ENCODE results near the gene HOXD3. TPM values are rescaled to one million over a fixed set of nuclear protein-coding genes. Genes with fewer than 3 reads are reported as not detected.
A peak's percentile ranks its signal among the peaks of the same experiment; 100 is the strongest.

The HOXD3 gene
- total and polyA plus RNA-seq, 2 of the 8 experiments (the other 6 are each of a cell fraction or from before 2014, with no cell fraction given), result not detected

GRCh38 chr2:176164611-176165369 lies 7.7 kb downstream of the HOXD3 start:
- no peak overlapping the region for H4K5ac ChIP-seq (ENCODE audit: insufficient read length, low read depth, low read length)
- no peak overlapping the region for H3K23ac ChIP-seq (ENCODE audit: insufficient read length)
- H3K4me1 ChIP-seq (replicated peaks in 1 of 4; ENCODE audit: control insufficient read depth in 3 of 4, insufficient read depth in 4 of 4, low read length in 3 of 4), result peaks cover 0 to 10% (median 4%) of the 10 kb centered on the region in 4 experiments; a peak in 5 of 7 replicates
- 0 out of 2 replicates have a peak, but pooled peaks cover 2% of the 10 kb centered on the region for H3K23me2 ChIP-seq (ENCODE audit: low read depth, low read length)
- H2BK20ac ChIP-seq (ENCODE audit: low read length), result no peak overlapping the region
- ChIA-PET CTCF (ENCODE audit: partially characterized antibody) (interaction anchor here (0.6 to 3.6 kb wide), 6 partner anchors 10 to 282 kb away, joined by 3 to 25 read pairs (median 3); no protein-coding TSS in a partner anchor), POLR2A (ENCODE audit: partially characterized antibody) (interaction anchor here (1.5 kb wide), 1 partner anchor 50 kb away, joined by 4 read pairs; no protein-coding TSS in a partner anchor)
- TF ChIP-seq RNF2 (IDR thresholded peaks at IDR 0.05; ENCODE audit: borderline replicate concordance, low read depth, low read length, missing control alignments, poor library complexity, severe bottlenecking) (peak; percentile 99), EZH2 (IDR thresholded peaks at IDR 0.05; ENCODE audit: low read depth, low read length, severe bottlenecking) (peak; percentile 100), EP300 (IDR thresholded peaks at IDR 0.05; ENCODE audit: borderline replicate concordance in 1 of 2, low read depth in 2 of 2, low read length in 2 of 2) (no peak), SUZ12 (IDR thresholded peaks at IDR 0.05; ENCODE audit: low read length) (peak; percentile 100)
- WGBS, 2 experiments (ENCODE audit: extremely low coverage in 1 of 2, insufficient coverage in 1 of 2, insufficient read length in 1 of 2, insufficient replicate concordance in 2 of 2, low coverage in 1 of 2, low lambda C conversion rate in 2 of 2, missing lambda C conversion rate in 1 of 2), result 6% methylated on average over 44 of the region's 52 CpGs; no CpG with 5 or more reads in 1 of the 2 experiments
- H2BK120ac ChIP-seq (replicated peaks; ENCODE audit: low read depth, low read length), result no peak overlapping the region
- FAIRE-seq (no peak), DNase-seq (ENCODE audit: low read depth in 1 of 2, low spot score in 2 of 2) (no peak)
- H4K8ac ChIP-seq (ENCODE audit: extremely low read depth, insufficient read depth, low read length), result no peak overlapping the region; the same call in 1 of the 2 replicates
- H3K14ac ChIP-seq (ENCODE audit: insufficient read length), result no peak overlapping the region
- peaks cover 97 to 100% (median 100%) of the 10 kb centered on the region in 4 experiments for H3K27me3 ChIP-seq (replicated peaks in 1 of 4; ENCODE audit: control insufficient read depth in 3 of 4, extremely low read depth in 1 of 4, insufficient read depth in 3 of 4, low read length in 3 of 4)
- no peak overlapping the region for H3K27ac ChIP-seq (ENCODE audit: low read depth, low read length)
- no peak overlapping the region for H2BK15ac ChIP-seq (ENCODE audit: low read length)
- H3K56ac ChIP-seq (replicated peaks; ENCODE audit: insufficient read length, low read depth, low read length), result no peak overlapping the region
- H3K18ac ChIP-seq (ENCODE audit: extremely low read depth, low read length), result no peak overlapping the region
- peak overlapping the region; percentile 33; the same call in 1 of the 2 replicates for H2BK12ac ChIP-seq (ENCODE audit: low read depth, low read length)
- H3K36me3 ChIP-seq (ENCODE audit: control insufficient read depth in 2 of 4, insufficient read depth in 4 of 4, low read length in 3 of 4), result peaks cover 0 to 3% (median 0%) of the 10 kb centered on the region in 4 experiments; a peak in 1 of 8 replicates
- no peak overlapping the region for H4K91ac ChIP-seq (replicated peaks; ENCODE audit: insufficient read length, low read length)
- H4K20me1 ChIP-seq (replicated peaks in 1 of 2; ENCODE audit: control insufficient read depth in 1 of 2, insufficient read depth in 2 of 2, low read length in 2 of 2), result peaks cover 27 to 35% of the 10 kb centered on the region in 2 experiments
- peak overlapping the region in 1 of 4 experiments; percentile 40; a peak in 2 of 8 replicates for H3K4me3 ChIP-seq (ENCODE audit: extremely low read depth in 1 of 4, insufficient read depth in 2 of 4, low read depth in 3 of 4, low read length in 4 of 4)
- H2AFZ ChIP-seq (ENCODE audit: low read length), result no peak overlapping the region
- no peak overlapping the region for H2BK5ac ChIP-seq (ENCODE audit: low read depth, low read length)
- H3K9ac ChIP-seq (replicated peaks in 1 of 4; ENCODE audit: extremely low read depth in 1 of 4, low read depth in 3 of 4, low read length in 3 of 4), result no peak overlapping the region
- no peaks in the 10 kb centered on the region for H3K9me3 ChIP-seq (ENCODE audit: insufficient read depth in 2 of 2, low read depth in 1 of 2, low read length in 1 of 2)
- H3K4ac ChIP-seq (replicated peaks; ENCODE audit: insufficient read length, low read depth, low read length), result no peak overlapping the region
- H3K79me2 ChIP-seq (ENCODE audit: control insufficient read depth in 1 of 2, insufficient read depth in 2 of 2, low read length in 2 of 2), result no peaks in the 10 kb centered on the region
- no peaks in the 10 kb centered on the region for H3K79me1 ChIP-seq (ENCODE audit: low read depth, low read length)
- H2AK5ac ChIP-seq (ENCODE audit: low read depth, low read length), result no peak overlapping the region
- H3K4me2 ChIP-seq (ENCODE audit: insufficient read depth in 1 of 2, low read depth in 2 of 2, low read length in 2 of 2), result peak overlapping the region; percentile 38 to 44; a peak in 3 of 4 replicates
